ENCODE measurements around the gene ITGA1.

DNA sequence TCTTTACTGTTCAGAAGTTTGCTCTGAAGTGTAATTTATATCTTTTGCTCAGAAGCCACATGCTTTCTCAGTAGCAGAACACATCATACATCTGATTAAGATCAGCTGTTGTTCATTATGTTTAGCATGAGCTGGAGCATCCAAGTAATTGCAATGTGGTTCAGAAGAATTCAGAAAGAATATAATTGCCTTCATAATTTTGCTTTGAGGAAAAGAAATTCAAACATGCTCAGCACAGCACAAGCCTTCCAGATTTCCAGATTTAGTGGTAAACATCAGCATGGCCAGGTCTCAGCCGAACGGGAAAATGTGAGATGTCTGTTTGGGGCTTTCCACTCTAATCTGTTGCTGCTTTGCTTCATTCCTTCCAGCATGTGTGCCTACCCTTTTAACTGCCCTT, 65.9 kb downstream of the ITGA1 start:
- TF ChIP-seq CTCF (conservative IDR thresholded peaks at IDR 0.05; ENCODE audit: low read length) = no peak
- TF ChIP-seq EZH2phosphoT487 (IDR thresholded peaks at IDR 0.05; ENCODE audit: borderline replicate concordance) = no peak

All from Loucy (cell line).